GM12878 (cell line): ENCODE data around the gene OR2A5. TPM values are rescaled to one million over a fixed set of nuclear protein-coding genes. Genes with fewer than 3 reads are reported as not detected.

Source experiments
- ATAC-seq: fragments of 200-7000 bp; cut with Tn5 transposase; 3 replicates; pipeline ENCODE4 v1.9.1; 2020; ENCODE audit warnings: mild to moderate bottlenecking, moderate library complexity
- BruUV-seq: library from RNA; stranded (reverse); fragments of 400-500 nt; replicated peaks from 2 replicates; lab custom pipeline; 2021; lab: Mats Ljungman, UMichigan
- CTCF ChIA-PET: fragments of 300-600 bp; sonication (Branson Sonifier 250); formaldehyde crosslinking; extraction: SDS; loops from one replicate; lab custom pipeline; 2021; ENCODE audit warnings: inconsistent platforms; lab: Yijun Ruan, JAX
- POLR2A ChIA-PET: fragments of 350-600 bp; formaldehyde crosslinking; extraction: SDS; loops from one replicate; lab custom pipeline; 2021; ENCODE audit warnings: inconsistent platforms; lab: Charles Lee
- RAD21 ChIA-PET: fragments of 300-600 bp; sonication (Branson Sonifier 250); formaldehyde crosslinking; loops from one replicate; lab custom pipeline; 2023; ENCODE audit warnings: antibody characterized with exemption; ENCODE audit not compliant: unreplicated experiment; lab: Charles Lee
- SMC1A ChIA-PET: fragments of 300-600 bp; sonication (Branson Sonifier 250); formaldehyde crosslinking; loops from one replicate; lab custom pipeline; 2023; ENCODE audit not compliant: unreplicated experiment, uncharacterized antibody; lab: Charles Lee
- DNase-seq: peaks from one replicate; pipeline ENCODE4 v3.0.0-alpha.2; 2011; ENCODE audit warnings: low read depth, low spot score
- FAIRE-seq: peaks from 3 replicates; lab custom pipeline; 2011; peaks lifted over from hg19 to GRCh38; lab: Jason Lieb, UNC
- H2AFZ ChIP-seq: 2 replicates; pipeline ENCODE4 v1.6.0; 2011; ENCODE audit warnings: low read depth, low read length, control low read depth; ENCODE audit not compliant: control insufficient read depth
- H3K27ac ChIP-seq: 2 replicates; pipeline ENCODE4 v1.5.1; 2011; ENCODE audit warnings: control low read depth; ENCODE audit not compliant: control insufficient read depth, insufficient read depth
- H3K27me3 ChIP-seq, 2 experiments: replicated peaks in 1 of 2; 2 replicates each; pipeline versions ENCODE4 v1.6.0 to v1.6.1; 2011; ENCODE audit warnings: low read length in 1 of 2; ENCODE audit not compliant: control insufficient read depth in 2 of 2, insufficient read depth in 2 of 2
- H3K36me3 ChIP-seq, 2 experiments: 2 replicates each; pipeline ENCODE4 v1.5.1; 2011; ENCODE audit warnings: low read length in 1 of 2; ENCODE audit not compliant: control insufficient read depth in 2 of 2, insufficient read depth in 2 of 2
- H3K4me1 ChIP-seq: 2 replicates; pipeline ENCODE4 v1.6.1; 2011; ENCODE audit warnings: mild to moderate bottlenecking, low read length, moderate library complexity, mixed read lengths; ENCODE audit not compliant: control insufficient read depth, insufficient read depth
- H3K4me2 ChIP-seq: 2 replicates; pipeline ENCODE4 v1.6.0; 2011; ENCODE audit warnings: control low read depth; ENCODE audit not compliant: control insufficient read depth, insufficient read depth
- H3K4me3 ChIP-seq: fragments of 200-600 bp; sonication (generic); 2 replicates; pipeline ENCODE4 v1.5.1; 2016
- H3K79me2 ChIP-seq: 2 replicates; pipeline ENCODE4 v1.6.0; 2011; ENCODE audit warnings: low read length; ENCODE audit not compliant: control insufficient read depth, insufficient read depth
- H3K9ac ChIP-seq: 2 replicates; pipeline ENCODE4 v1.8.0; 2011; ENCODE audit warnings: low read length, control low read depth, mixed read lengths; ENCODE audit not compliant: control insufficient read depth, insufficient read depth
- H3K9me3 ChIP-seq: replicated peaks from 3 replicates; pipeline ENCODE4 v1.5.1; 2011; ENCODE audit warnings: mild to moderate bottlenecking, low read length; ENCODE audit not compliant: control insufficient read depth, insufficient read depth
- H4K20me1 ChIP-seq: 2 replicates; pipeline ENCODE4 v1.6.0; 2011; ENCODE audit not compliant: control insufficient read depth, insufficient read depth
- FOXK2 ChIP-seq: fragments of 450-650 bp; IDR thresholded peaks from 2 replicates; pipeline ENCODE4 v1.6.1; 2017; ENCODE audit warnings: mild to moderate bottlenecking, moderate library complexity
- NBN ChIP-seq: fragments of 450-650 bp; IDR thresholded peaks from 2 replicates; pipeline ENCODE4 v1.6.1; 2016
- NRF1 ChIP-seq: conservative IDR thresholded peaks from 2 replicates; pipeline ENCODE4 v1.6.1; 2011; ENCODE audit warnings: mild to moderate bottlenecking, low read depth, low read length, improper control_type of control experiment
- SMAD5 ChIP-seq: IDR thresholded peaks from 2 replicates; pipeline ENCODE4 v1.6.1; 2016; ENCODE audit warnings: antibody characterized with exemption, low read depth
- SPI1 ChIP-seq: IDR thresholded peaks from 2 replicates; pipeline ENCODE4 v1.6.1; 2011; ENCODE audit warnings: low read depth, mild to moderate bottlenecking, low read length, moderate library complexity, borderline replicate concordance; ENCODE audit not compliant: insufficient read depth
- WGBS: methylation state at CpG from one replicate; pipeline ENCODE4 v1.1.6; 2016; ENCODE audit warnings: low lambda C conversion rate; ENCODE audit not compliant: insufficient replicate concordance, insufficient coverage; ENCODE audit errors: missing lambda C conversion rate; 5-methylcytosine and 5-hydroxymethylcytosine counted together
- in situ Hi-C: fragments of 300-500 bp; cut with MboI; formaldehyde crosslinking; loops from 9 replicates; pipeline ENCODE4 v1.14.3; 2018; ENCODE audit warnings: mixed read lengths
- intact Hi-C: fragments of 100-400 bp; cut with micrococcal nuclease; formaldehyde crosslinking; loops from one replicate; pipeline ENCODE4 v1.14.2; 2022; ENCODE audit not compliant: unreplicated experiment
- polyA plus RNA-seq, 11 experiments: library from polyadenylated mRNA; depleted of rRNA in 4 of 11; unstranded in 6 of 11; stranded (reverse) in 5 of 11; fragments of >200 nt; fragmentation: Nextera tagmentation in 4 of 11; fragmentation: Illumina TruSeq in 1 of 11; extraction: Ambion mirVana in 4 of 11; extraction: Trizol in 1 of 11; gene quantifications; 1 replicate in 1 of 11; 2 replicates in 10 of 11; pipeline versions ENCODE4 v1.2.1 to v1.2.3, GENCODE V29; 2011 to 2016; ENCODE audit warnings: inconsistent platforms in 2 of 11, missing spikeins in 2 of 11, low read depth in 1 of 11
- total RNA-seq, 4 experiments: library from RNA; depleted of rRNA in 3 of 4; stranded (reverse); fragments of >200 nt in 3 of 4; fragmentation: Illumina TruSeq in 1 of 4; extraction: Trizol in 1 of 4; gene quantifications; 2 replicates each; pipeline versions ENCODE4 v1.2.1 to v1.2.3, GENCODE V29; 2013 to 2021
- TF ChIP-seq, protein P1 (sequence below): fragments of 450-650 bp; formaldehyde crosslinking; IDR thresholded peaks from 2 replicates; pipeline ENCODE4 v1.5.0; 2022; ENCODE audit warnings: mild to moderate bottlenecking, missing genetic modification characterization

OR2A5 gene
- total and polyA plus RNA-seq, 10 of the 15 experiments (the other 5 are each of a cell fraction or from before 2014, with no cell fraction given) = 0.19 TPM; not detected in 9

DNA sequence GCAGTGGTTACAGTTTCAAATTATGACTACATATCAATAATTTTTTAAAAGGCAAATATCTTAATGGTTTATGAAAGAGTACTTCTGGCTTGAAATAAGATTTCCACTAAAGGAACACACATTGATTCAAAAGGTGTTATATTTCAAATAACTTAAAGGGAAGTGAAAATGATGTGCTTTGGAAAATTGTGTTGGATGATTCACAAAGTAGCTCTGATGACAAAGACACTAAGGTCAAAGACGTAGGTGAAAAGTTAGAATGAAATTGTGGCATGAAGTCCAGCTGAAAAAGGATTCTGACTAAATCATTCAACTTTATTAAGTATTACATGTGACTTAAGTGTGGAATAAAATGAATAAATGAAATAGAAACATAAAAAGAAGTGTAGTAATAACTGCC is 20.8 kb upstream of the OR2A5 start (continued):
- TF ChIP-seq SPI1 (peak; percentile 63; the same call in 1 of the 2 replicates), SMAD5 (no peak)

DNA sequence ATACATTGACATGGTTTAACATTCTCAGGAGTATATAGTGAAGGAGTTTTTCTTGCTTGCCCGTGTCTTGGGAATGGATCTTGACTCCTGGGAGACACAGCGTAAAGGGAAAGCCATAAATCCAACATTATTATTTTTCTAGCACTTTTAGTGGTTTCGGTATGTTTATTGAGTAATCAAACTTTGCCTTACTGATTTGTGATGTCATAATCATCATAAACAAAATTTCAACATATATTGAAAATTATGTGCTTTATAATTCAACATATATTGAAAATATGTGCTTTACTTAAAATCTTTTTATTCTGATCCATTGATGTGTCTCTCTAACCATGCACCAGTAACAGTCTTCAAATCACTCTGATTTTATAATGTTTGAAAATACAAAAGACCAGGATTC is 20.2 kb upstream of the OR2A5 start:
- ChIA-PET SMC1A (interaction anchor here (1.0 to 1.8 kb wide), 3 partner anchors 99 to 292 kb away, joined by 3 to 4 read pairs (median 4); no protein-coding TSS in a partner anchor), POLR2A (no interaction called here)
- H3K4me1 ChIP-seq = no peaks in the 10 kb centered on the region
- H4K20me1 ChIP-seq = no peaks in the 10 kb centered on the region
- no TSS peak for BruUV-seq
- H3K9me3 ChIP-seq = no peaks in the 10 kb centered on the region
- ATAC-seq (no peak), FAIRE-seq (no peak), DNase-seq (no peak)
- H3K79me2 ChIP-seq = no peaks in the 10 kb centered on the region
- no peak overlapping the region for H3K4me3 ChIP-seq
- no peak for TF ChIP-seq NRF1
- TF ChIP-seq, protein P1, sequence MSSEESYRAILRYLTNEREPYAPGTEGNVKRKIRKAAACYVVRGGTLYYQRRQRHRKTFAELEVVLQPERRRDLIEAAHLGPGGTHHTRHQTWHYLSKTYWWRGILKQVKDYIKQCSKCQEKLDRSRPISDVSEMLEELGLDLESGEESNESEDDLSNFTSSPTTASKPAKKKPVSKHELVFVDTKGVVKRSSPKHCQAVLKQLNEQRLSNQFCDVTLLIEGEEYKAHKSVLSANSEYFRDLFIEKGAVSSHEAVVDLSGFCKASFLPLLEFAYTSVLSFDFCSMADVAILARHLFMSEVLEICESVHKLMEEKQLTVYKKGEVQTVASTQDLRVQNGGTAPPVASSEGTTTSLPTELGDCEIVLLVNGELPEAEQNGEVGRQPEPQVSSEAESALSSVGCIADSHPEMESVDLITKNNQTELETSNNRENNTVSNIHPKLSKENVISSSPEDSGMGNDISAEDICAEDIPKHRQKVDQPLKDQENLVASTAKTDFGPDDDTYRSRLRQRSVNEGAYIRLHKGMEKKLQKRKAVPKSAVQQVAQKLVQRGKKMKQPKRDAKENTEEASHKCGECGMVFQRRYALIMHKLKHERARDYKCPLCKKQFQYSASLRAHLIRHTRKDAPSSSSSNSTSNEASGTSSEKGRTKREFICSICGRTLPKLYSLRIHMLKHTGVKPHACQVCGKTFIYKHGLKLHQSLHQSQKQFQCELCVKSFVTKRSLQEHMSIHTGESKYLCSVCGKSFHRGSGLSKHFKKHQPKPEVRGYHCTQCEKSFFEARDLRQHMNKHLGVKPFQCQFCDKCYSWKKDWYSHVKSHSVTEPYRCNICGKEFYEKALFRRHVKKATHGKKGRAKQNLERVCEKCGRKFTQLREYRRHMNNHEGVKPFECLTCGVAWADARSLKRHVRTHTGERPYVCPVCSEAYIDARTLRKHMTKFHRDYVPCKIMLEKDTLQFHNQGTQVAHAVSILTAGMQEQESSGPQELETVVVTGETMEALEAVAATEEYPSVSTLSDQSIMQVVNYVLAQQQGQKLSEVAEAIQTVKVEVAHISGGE (CRISPR knock-in tag) = no peak
- TF ChIP-seq FOXK2 = no peak
- TF ChIP-seq NBN = no peak
- TF ChIP-seq, all 136 proteins: peak for 0
- no peaks in the 10 kb centered on the region; a peak in 1 of 4 replicates for H3K27me3 ChIP-seq
- CTCF ChIA-PET = interaction anchor here (1.3 to 2.0 kb wide), 3 partner anchors 28 to 292 kb away, joined by 3 to 12 read pairs (median 5); partner anchors contain the start of genes OR6B1 and TCAF1
- no peaks in the 10 kb centered on the region for H3K36me3 ChIP-seq
- RAD21 ChIA-PET = interaction anchor here (0.9 to 1.6 kb wide), 3 partner anchors 100 to 538 kb away, joined by 3 to 4 read pairs (median 4); partner anchors contain the start of gene TCAF1
- WGBS = 14% methylated on average over 3 of the region's 3 CpGs
- no peak overlapping the region for H2AFZ ChIP-seq
- no peak overlapping the region for H3K9ac ChIP-seq
- no peak overlapping the region for H3K4me2 ChIP-seq
- H3K27ac ChIP-seq = no peak overlapping the region
- in situ Hi-C loops = no loop called here
- intact Hi-C loops = no loop called here
